ENCODE measurements around the gene SMARCB1. TPM values are rescaled to one million over a fixed set of nuclear protein-coding genes. Genes with fewer than 3 reads are reported as not detected.

SMARCB1 gene
- total and polyA plus RNA-seq, 2 of the 4 experiments (the other 2 are of a cell fraction) = 110 to 159 TPM

DNA sequence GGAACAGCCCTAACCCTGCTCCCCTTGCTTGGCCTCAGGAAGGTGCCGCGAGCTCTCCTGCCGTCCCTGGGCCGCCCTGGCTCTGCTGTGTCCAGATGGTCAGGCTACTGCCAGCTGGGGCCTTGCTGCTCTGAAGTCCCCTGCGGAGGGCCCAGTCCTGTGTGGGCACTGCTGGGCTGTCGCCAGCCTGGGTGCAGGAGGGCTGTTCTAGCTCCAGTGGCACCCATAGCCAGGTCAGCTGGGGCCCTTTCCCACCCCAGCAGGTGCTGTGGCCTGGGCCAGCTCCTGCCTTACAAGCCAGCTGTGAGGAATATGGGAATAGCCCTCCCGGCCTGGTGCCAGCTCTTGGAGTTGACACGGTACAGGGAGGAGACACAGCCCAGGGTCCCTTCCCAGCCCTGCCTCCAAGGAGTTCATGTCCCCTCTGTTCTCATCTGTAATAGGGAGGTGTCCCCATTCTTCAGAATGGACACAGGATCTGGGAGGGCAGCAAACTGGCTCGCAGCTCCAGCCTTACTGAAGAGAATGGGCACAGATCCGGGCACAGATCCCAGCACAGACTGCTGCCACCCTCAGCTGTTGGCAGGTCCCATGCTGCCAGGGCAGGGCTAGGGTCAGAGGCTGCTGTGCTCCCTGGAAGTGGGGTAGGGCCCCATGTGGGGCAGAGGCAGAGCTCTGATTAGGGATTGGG, 48.2 kb downstream of the SMARCB1 start:
- CTCF ChIA-PET = no interaction called here
- Histone ChIP-seq H4K20me1 (ENCODE audit: insufficient read depth, low read length) (peaks cover 35% of the 10 kb centered on the region), H3K79me1 (ENCODE audit: low read depth in 1 of 2, low read length in 2 of 2) (peaks cover 3 to 32% of the 10 kb centered on the region in 2 experiments; a peak in 3 of 4 replicates), H4K91ac (ENCODE audit: insufficient read depth, low read depth, low read length) (no peak overlapping the region), H2AFZ (replicated peaks; ENCODE audit: low read length, poor library complexity) (no peak overlapping the region), H4K8ac (ENCODE audit: low read depth in 2 of 2, low read length in 2 of 2) (no peak overlapping the region), H3K14ac (replicated peaks; ENCODE audit: low read depth, low read length) (no peak overlapping the region), H2BK5ac (ENCODE audit: low read depth, low read length, poor library complexity, severe bottlenecking) (no peak overlapping the region), H3K4me2 (ENCODE audit: low read depth, low read length) (no peak overlapping the region), H2AK5ac (ENCODE audit: low read depth, low read length) (no peak overlapping the region), H3K4ac (ENCODE audit: low read depth, low read length) (no peak overlapping the region), H3K9me1 (ENCODE audit: insufficient read depth, low read length) (peaks cover 5% of the 10 kb centered on the region; the same call in 1 of the 2 replicates), H3K27ac (ENCODE audit: insufficient read depth, low read length) (no peak overlapping the region), H3K56ac (ENCODE audit: extremely low read depth, insufficient read depth, low read length) (no peak overlapping the region), H4K5ac (ENCODE audit: low read depth, low read length) (no peak overlapping the region), H3K9me3 (ENCODE audit: control insufficient read depth, insufficient read depth, low read length) (no peaks in the 10 kb centered on the region), H3K23ac (ENCODE audit: low read depth, low read length) (no peak overlapping the region), H3K4me1 (ENCODE audit: control insufficient read depth, insufficient read depth, low read length) (peaks cover 4% of the 10 kb centered on the region), H3K27me3 (ENCODE audit: control insufficient read depth, insufficient read depth, low read length) (no peaks in the 10 kb centered on the region), H2BK20ac (ENCODE audit: low read depth, low read length) (no peak overlapping the region), H2BK120ac (ENCODE audit: low read depth, low read length) (no peak overlapping the region), H2BK15ac (ENCODE audit: low read depth, low read length) (no peak overlapping the region), H3K4me3 (ENCODE audit: insufficient read depth, low read depth, low read length) (no peak overlapping the region), H2AK9ac (replicated peaks; ENCODE audit: low read depth, low read length, poor library complexity) (no peak overlapping the region), H3K9ac (ENCODE audit: low read depth, low read length) (no peak overlapping the region), H3K36me3 (ENCODE audit: control insufficient read depth, insufficient read depth, low read length) (peaks cover 49% of the 10 kb centered on the region), H3K18ac (ENCODE audit: low read depth, low read length) (no peak overlapping the region)
- DNase-seq (no peak), ATAC-seq (ENCODE audit: low read depth) (no peak)
- intact Hi-C loops (cut with micrococcal nuclease) = no loop called here
- no TSS peak for BruUV-seq (replicated peaks)
- 83% methylated on average over 8 of the region's 10 CpGs; no CpG with 5 or more reads in 1 of the 2 experiments for WGBS, 2 experiments (ENCODE audit: extremely low coverage in 2 of 2, insufficient read length in 1 of 2)
- POLR2A ChIA-PET (ENCODE audit: unreplicated experiment) = no interaction called here
- in situ Hi-C loops (cut with MboI; ENCODE audit: low sequenced_read_pairs) = no loop called here
- TF ChIP-seq RAD21 (IDR thresholded peaks at IDR 0.05; ENCODE audit: low read length) = no peak
- no peak for TF ChIP-seq SMC3 (IDR thresholded peaks at IDR 0.05; ENCODE audit: low read depth, low read length)
- TF ChIP-seq, protein P1, sequence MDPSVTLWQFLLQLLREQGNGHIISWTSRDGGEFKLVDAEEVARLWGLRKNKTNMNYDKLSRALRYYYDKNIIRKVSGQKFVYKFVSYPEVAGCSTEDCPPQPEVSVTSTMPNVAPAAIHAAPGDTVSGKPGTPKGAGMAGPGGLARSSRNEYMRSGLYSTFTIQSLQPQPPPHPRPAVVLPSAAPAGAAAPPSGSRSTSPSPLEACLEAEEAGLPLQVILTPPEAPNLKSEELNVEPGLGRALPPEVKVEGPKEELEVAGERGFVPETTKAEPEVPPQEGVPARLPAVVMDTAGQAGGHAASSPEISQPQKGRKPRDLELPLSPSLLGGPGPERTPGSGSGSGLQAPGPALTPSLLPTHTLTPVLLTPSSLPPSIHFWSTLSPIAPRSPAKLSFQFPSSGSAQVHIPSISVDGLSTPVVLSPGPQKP (IDR thresholded peaks at IDR 0.05; ENCODE audit: borderline replicate concordance, low read depth, low read length) = no peak
- TF ChIP-seq, protein P2, sequence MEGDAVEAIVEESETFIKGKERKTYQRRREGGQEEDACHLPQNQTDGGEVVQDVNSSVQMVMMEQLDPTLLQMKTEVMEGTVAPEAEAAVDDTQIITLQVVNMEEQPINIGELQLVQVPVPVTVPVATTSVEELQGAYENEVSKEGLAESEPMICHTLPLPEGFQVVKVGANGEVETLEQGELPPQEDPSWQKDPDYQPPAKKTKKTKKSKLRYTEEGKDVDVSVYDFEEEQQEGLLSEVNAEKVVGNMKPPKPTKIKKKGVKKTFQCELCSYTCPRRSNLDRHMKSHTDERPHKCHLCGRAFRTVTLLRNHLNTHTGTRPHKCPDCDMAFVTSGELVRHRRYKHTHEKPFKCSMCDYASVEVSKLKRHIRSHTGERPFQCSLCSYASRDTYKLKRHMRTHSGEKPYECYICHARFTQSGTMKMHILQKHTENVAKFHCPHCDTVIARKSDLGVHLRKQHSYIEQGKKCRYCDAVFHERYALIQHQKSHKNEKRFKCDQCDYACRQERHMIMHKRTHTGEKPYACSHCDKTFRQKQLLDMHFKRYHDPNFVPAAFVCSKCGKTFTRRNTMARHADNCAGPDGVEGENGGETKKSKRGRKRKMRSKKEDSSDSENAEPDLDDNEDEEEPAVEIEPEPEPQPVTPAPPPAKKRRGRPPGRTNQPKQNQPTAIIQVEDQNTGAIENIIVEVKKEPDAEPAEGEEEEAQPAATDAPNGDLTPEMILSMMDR (conservative IDR thresholded peaks at IDR 0.05; ENCODE audit: low read depth, low read length) = no peak
- TF ChIP-seq POLR2A (IDR thresholded peaks at IDR 0.05; ENCODE audit: low read depth, low read length) = no peak
- no peak for TF ChIP-seq RCOR1 (IDR thresholded peaks at IDR 0.05; ENCODE audit: insufficient replicate concordance, low read length)
- no peak for TF ChIP-seq MXI1 (IDR thresholded peaks at IDR 0.05; ENCODE audit: borderline replicate concordance, low read depth, low read length)
- dilution Hi-C loops (cut with HindIII; ENCODE audit: low sequenced_read_pairs, unreplicated experiment) = no loop called here
